HG03575 (cell line): ENCODE data around the gene CREG1.
"Not testable (repeated sequence)": the region's sequence is repeated elsewhere in the genome, so short reads cannot be mapped to it uniquely, and the experiment has no call there.

Experiments used
- ATAC-seq: cut with Tn5 transposase; IDR thresholded peaks from one replicate; pipeline ENCODE4 v1.9.1; 2021; ENCODE audit not compliant: unreplicated experiment, insufficient number of reproducible peaks, low FRiP score; ENCODE audit errors: extremely low read depth

The CREG1 gene

GRCh38 chr1:167553136-167554027, at the start of gene CREG1:
Gene CREG1 (minus strand): TSS chr1:167553762.
- peak; percentile 57 for ATAC-seq

GRCh38 chr1:167602840-167603239, 49.3 kb upstream of the CREG1 start:
- ATAC-seq, result no peak

GRCh38 chr1:167601442-167602383, 48.2 kb upstream of the CREG1 start:
- ATAC-seq, result no peak

GRCh38 chr1:167599957-167600581, 46.5 kb upstream of the CREG1 start:
- no peak for ATAC-seq

GRCh38 chr1:167594822-167595221, 41.3 kb upstream of the CREG1 start:
- ATAC-seq, result no peak

GRCh38 chr1:167593860-167594259, 40.3 kb upstream of the CREG1 start:
- no peak for ATAC-seq

- no peak for ATAC-seq
Measured at GRCh38 chr1:167592475-167592874, 38.9 kb upstream of the CREG1 start.

GRCh38 chr1:167588361-167588760, 34.8 kb upstream of the CREG1 start:
- ATAC-seq, result no peak

- no peak for ATAC-seq
Measured at GRCh38 chr1:167587872-167588271, 34.3 kb upstream of the CREG1 start.

- ATAC-seq, result no peak
Measured at GRCh38 chr1:167587342-167587741, 33.8 kb upstream of the CREG1 start.

- ATAC-seq, result no peak
Measured at GRCh38 chr1:167584581-167584980, 31.0 kb upstream of the CREG1 start.

GRCh38 chr1:167582722-167583121, 29.2 kb upstream of the CREG1 start:
- ATAC-seq, result no peak

GRCh38 chr1:167582064-167582463, 28.5 kb upstream of the CREG1 start:
- no peak for ATAC-seq

- ATAC-seq, result no peak
Measured at GRCh38 chr1:167579986-167580385, 26.4 kb upstream of the CREG1 start.

- no peak for ATAC-seq
Measured at GRCh38 chr1:167578939-167579521, 25.5 kb upstream of the CREG1 start.

GRCh38 chr1:167575649-167576048, 22.1 kb upstream of the CREG1 start:
- ATAC-seq, result no peak

- no peak for ATAC-seq
Measured at GRCh38 chr1:167573035-167573434, 19.5 kb upstream of the CREG1 start.

GRCh38 chr1:167570712-167571111, 17.1 kb upstream of the CREG1 start:
- ATAC-seq, result not testable (repeated sequence)

GRCh38 chr1:167567663-167568062, 14.1 kb upstream of the CREG1 start:
- ATAC-seq, result no peak
